ENCODE results near the gene DMD. TPM values are rescaled to one million over a fixed set of nuclear protein-coding genes. Genes with fewer than 3 reads are reported as not detected.

The DMD gene
- total and polyA plus RNA-seq, 9 donors = 14.0 to 70.5 (median 37.6) TPM

- 86 to 90% (median 86%) methylated on average over 1 of the region's 1 CpG for WGBS, 3 donors
Measured at GRCh38 chrX:31334997-31335396, 1876.4 kb downstream of the DMD start.

GRCh38 chrX:31333165-31333831 is 1878.1 kb downstream of the DMD start:
- Histone ChIP-seq H3K27me3 (no peaks in the 10 kb centered on the region), H3K27ac (no peak overlapping the region), H3K9me3 (no peaks in the 10 kb centered on the region), H3K4me3 (no peak overlapping the region), H3K36me3 (no peaks in the 10 kb centered on the region), H3K4me1 (ENCODE audit: insufficient read depth) (no peaks in the 10 kb centered on the region)
- no peak for DNase-seq
- intact Hi-C loops (cut with DNase I) = no loop called here
- WGBS, 3 donors = 15 to 18% (median 18%) methylated on average over 4 of the region's 4 CpGs
- TF ChIP-seq CTCF (IDR thresholded peaks at IDR 0.05) = no peak
- TF ChIP-seq EP300 (IDR thresholded peaks at IDR 0.05) = no peak
- TF ChIP-seq POLR2A (IDR thresholded peaks at IDR 0.05) = no peak

More at GRCh38 chrX:31334997-31335396, 1876.4 kb downstream of the DMD start:
- Histone ChIP-seq H3K9me3 (no peaks in the 10 kb centered on the region), H3K27me3 (no peaks in the 10 kb centered on the region), H3K27ac (no peak overlapping the region), H3K4me1 (ENCODE audit: insufficient read depth) (no peaks in the 10 kb centered on the region), H3K4me3 (no peak overlapping the region), H3K36me3 (no peaks in the 10 kb centered on the region)
- TF ChIP-seq CTCF (IDR thresholded peaks at IDR 0.05) (no peak), EP300 (IDR thresholded peaks at IDR 0.05) (no peak), POLR2A (IDR thresholded peaks at IDR 0.05) (no peak)
- intact Hi-C loops (cut with DNase I) = no loop called here
- DNase-seq = no peak

GRCh38 chrX:31331928-31332327 is 1879.4 kb downstream of the DMD start:
- no peak overlapping the region for H3K4me3 ChIP-seq
- H3K9me3 ChIP-seq = no peaks in the 10 kb centered on the region
- WGBS, 3 donors = 64 to 76% (median 65%) methylated on average over 5 of the region's 5 CpGs
- no peak overlapping the region for H3K27ac ChIP-seq
- H3K4me1 ChIP-seq (ENCODE audit: insufficient read depth) = no peaks in the 10 kb centered on the region
- DNase-seq = no peak
- no peaks in the 10 kb centered on the region for H3K36me3 ChIP-seq
- intact Hi-C loops (cut with DNase I) = no loop called here
- H3K27me3 ChIP-seq = no peaks in the 10 kb centered on the region
- TF ChIP-seq POLR2A (IDR thresholded peaks at IDR 0.05) = no peak
- TF ChIP-seq CTCF (IDR thresholded peaks at IDR 0.05) = no peak
- TF ChIP-seq EP300 (IDR thresholded peaks at IDR 0.05) = no peak

- no peaks in the 10 kb centered on the region for H3K27me3 ChIP-seq
- H3K4me1 ChIP-seq (ENCODE audit: insufficient read depth) = no peaks in the 10 kb centered on the region
- H3K4me3 ChIP-seq = no peak overlapping the region
- intact Hi-C loops (cut with DNase I) = no loop called here
- 35 to 42% (median 42%) methylated on average over 1 of the region's 1 CpG for WGBS, 3 donors
- no peaks in the 10 kb centered on the region for H3K36me3 ChIP-seq
- no peaks in the 10 kb centered on the region for H3K9me3 ChIP-seq
- no peak for DNase-seq
- H3K27ac ChIP-seq = no peak overlapping the region
- TF ChIP-seq CTCF (IDR thresholded peaks at IDR 0.05) (no peak), EP300 (IDR thresholded peaks at IDR 0.05) (no peak), POLR2A (IDR thresholded peaks at IDR 0.05) (no peak)
Measured at GRCh38 chrX:31331015-31331414, 1880.3 kb downstream of the DMD start.

All from ovary (tissue), 9 donors.